A549 (cell line): ENCODE measurements around the gene PRKAR2B. TPM values are rescaled to one million over a fixed set of nuclear protein-coding genes. Genes with fewer than 3 reads are reported as not detected.

ENCODE experiments used
- ATAC-seq, 2 experiments: fragments of 200-7000 bp in 1 of 2; fragments of >200 bp in 1 of 2; cut with Nextera tagmentation in 1 of 2; cut with Tn5 transposase in 1 of 2; 3 replicates each; pipeline versions ENCODE4 v1.8.0 to v1.9.1; 2018 to 2020; ENCODE audit warnings: mild to moderate bottlenecking in 1 of 2, moderate library complexity in 1 of 2
- CTCF ChIA-PET: fragments of 300-600 bp; sonication (Branson Sonifier 250); formaldehyde crosslinking; extraction: SDS; loops from one replicate; lab custom pipeline; 2021; ENCODE audit warnings: antibody characterized with exemption, inconsistent platforms; lab: Yijun Ruan, JAX
- POLR2A ChIA-PET: fragments of 350-600 bp; formaldehyde crosslinking; extraction: SDS; loops from one replicate; lab custom pipeline; 2021; ENCODE audit warnings: antibody characterized with exemption, inconsistent platforms; lab: Yijun Ruan, JAX
- DNase-seq, 2 experiments: peaks; one replicate each; pipeline versions ENCODE4 v3.0.0 to v3.0.0-alpha.2; 2011 to 2016; ENCODE audit warnings: low read depth in 1 of 2, low spot score in 1 of 2
- FAIRE-seq: peaks from 2 replicates; lab custom pipeline; 2011; peaks lifted over from hg19 to GRCh38; lab: Jason Lieb, UNC
- H3K27ac ChIP-seq, 2 experiments: fragments of >200 bp; sonication (Bioruptor Twin); formaldehyde crosslinking; 3 replicates each; pipeline ENCODE4 v1.5.1; 2016 to 2017
- H3K4me1 ChIP-seq: fragments of >200 bp; sonication (Bioruptor Twin); formaldehyde crosslinking; 3 replicates; pipeline ENCODE4 v1.6.1; 2016
- H3K4me2 ChIP-seq: fragments of >200 bp; sonication (Bioruptor Twin); formaldehyde crosslinking; 3 replicates; pipeline ENCODE4 v1.6.1; 2016
- H3K4me3 ChIP-seq: fragments of >200 bp; sonication (Bioruptor Twin); formaldehyde crosslinking; 3 replicates; pipeline ENCODE4 v1.5.1; 2016
- H3K9me3 ChIP-seq: fragments of >200 bp; sonication (Bioruptor Twin); formaldehyde crosslinking; 3 replicates; pipeline ENCODE4 v1.6.1; 2016
- CHD4 ChIP-seq: fragments of 200-600 bp; sonication (generic); IDR thresholded peaks from 2 replicates; pipeline ENCODE4 v1.6.1; 2016; ENCODE audit warnings: antibody characterized with exemption, mild to moderate bottlenecking, borderline replicate concordance
- GATA3 ChIP-seq: IDR thresholded peaks from 2 replicates; pipeline ENCODE4 v1.6.1; 2012; ENCODE audit warnings: borderline replicate concordance
- KDM5A ChIP-seq: fragments of 200-600 bp; sonication (generic); IDR thresholded peaks from 2 replicates; pipeline ENCODE4 v1.6.1; 2016; ENCODE audit warnings: antibody characterized with exemption, mild to moderate bottlenecking
- MAFK ChIP-seq: fragments of 450-650 bp; IDR thresholded peaks from 2 replicates; pipeline ENCODE4 v1.6.1; 2014; ENCODE audit not compliant: partially characterized antibody
- MYC ChIP-seq: IDR thresholded peaks from 2 replicates; pipeline ENCODE4 v1.6.1; 2012; ENCODE audit warnings: mild to moderate bottlenecking, inconsistent platforms, low read length, improper control_type of control experiment, borderline replicate concordance
- NFE2L2 ChIP-seq: fragments of 150-350 bp; conservative IDR thresholded peaks from 2 replicates; pipeline ENCODE4 v1.6.1; 2014; ENCODE audit warnings: low read length
- POLR2A ChIP-seq: IDR thresholded peaks from 2 replicates; pipeline ENCODE4 v1.6.1; 2012; ENCODE audit warnings: mild to moderate bottlenecking, low read length
- RARB ChIP-seq: fragments of 250-450 bp; sonication (Bioruptor Pico); IDR thresholded peaks from 2 replicates; pipeline ENCODE4 v1.8.0; 2021; ENCODE audit warnings: mild to moderate bottlenecking, moderate library complexity
- RCOR1 ChIP-seq: fragments of 150-350 bp; IDR thresholded peaks from 2 replicates; pipeline ENCODE4 v1.6.1; 2014; ENCODE audit warnings: antibody characterized with exemption, low read length, low read depth
- SREBF2 ChIP-seq: fragments of 450-650 bp; IDR thresholded peaks from 2 replicates; pipeline ENCODE4 v1.6.1; 2014; ENCODE audit warnings: mild to moderate bottlenecking, moderate library complexity
- TFCP2L1 ChIP-seq: fragments of 250-450 bp; sonication (Bioruptor Pico); IDR thresholded peaks from 2 replicates; pipeline ENCODE4 v1.5.0; 2021; ENCODE audit warnings: mild to moderate bottlenecking
- TP53 ChIP-seq: fragments of 250-450 bp; sonication (Bioruptor Pico); IDR thresholded peaks from 2 replicates; pipeline ENCODE4 v1.5.0; 2021; ENCODE audit warnings: mild to moderate bottlenecking, moderate library complexity
- ZNF302 ChIP-seq: fragments of 250-450 bp; sonication (Bioruptor Pico); IDR thresholded peaks from 2 replicates; pipeline ENCODE4 v1.9.0; 2021; ENCODE audit warnings: inconsistent platforms, mild to moderate bottlenecking, moderate library complexity
- WGBS: methylation state at CpG from one replicate; pipeline ENCODE4 v1.1.6; 2017; ENCODE audit errors: missing lambda C conversion rate; 5-methylcytosine and 5-hydroxymethylcytosine counted together
- polyA plus RNA-seq, 4 experiments: library from polyadenylated mRNA; depleted of rRNA in 3 of 4; stranded (reverse); fragments of >200 nt; fragmentation: RNase III in 1 of 4; extraction: RNeasy Plus Mini Kit Qiagen cat#74134 plus additional on column Dnase treatment in 1 of 4; gene quantifications; 2 replicates in 3 of 4; 3 replicates in 1 of 4; pipeline ENCODE4 v1.2.3, GENCODE V29; 2011 to 2017
- TF ChIP-seq, protein P1 (sequence below): fragments of 250-450 bp; sonication (Bioruptor Pico); IDR thresholded peaks from 2 replicates; pipeline ENCODE4 v1.5.0; 2021; ENCODE audit warnings: mild to moderate bottlenecking, moderate library complexity, borderline replicate concordance
- TF ChIP-seq, protein P2 (sequence below): fragments of 450-650 bp; IDR thresholded peaks from 2 replicates; pipeline ENCODE4 v1.6.1; 2014; ENCODE audit warnings: antibody characterized with exemption
- TF ChIP-seq, protein P3 (sequence below): fragments of >200 bp; sonication (Bioruptor Twin); formaldehyde crosslinking; IDR thresholded peaks from 2 replicates; pipeline ENCODE4 v1.6.1; 2016
- TF ChIP-seq, protein P4 (sequence below): fragments of >200 bp; sonication (Bioruptor Twin); formaldehyde crosslinking; IDR thresholded peaks from 3 replicates; pipeline ENCODE4 v1.6.1; 2016

PRKAR2B gene
- polyA plus RNA-seq, 2 of the 4 experiments (the other 2 are of a cell fraction), result 3.6 to 4.4 TPM

DNA sequence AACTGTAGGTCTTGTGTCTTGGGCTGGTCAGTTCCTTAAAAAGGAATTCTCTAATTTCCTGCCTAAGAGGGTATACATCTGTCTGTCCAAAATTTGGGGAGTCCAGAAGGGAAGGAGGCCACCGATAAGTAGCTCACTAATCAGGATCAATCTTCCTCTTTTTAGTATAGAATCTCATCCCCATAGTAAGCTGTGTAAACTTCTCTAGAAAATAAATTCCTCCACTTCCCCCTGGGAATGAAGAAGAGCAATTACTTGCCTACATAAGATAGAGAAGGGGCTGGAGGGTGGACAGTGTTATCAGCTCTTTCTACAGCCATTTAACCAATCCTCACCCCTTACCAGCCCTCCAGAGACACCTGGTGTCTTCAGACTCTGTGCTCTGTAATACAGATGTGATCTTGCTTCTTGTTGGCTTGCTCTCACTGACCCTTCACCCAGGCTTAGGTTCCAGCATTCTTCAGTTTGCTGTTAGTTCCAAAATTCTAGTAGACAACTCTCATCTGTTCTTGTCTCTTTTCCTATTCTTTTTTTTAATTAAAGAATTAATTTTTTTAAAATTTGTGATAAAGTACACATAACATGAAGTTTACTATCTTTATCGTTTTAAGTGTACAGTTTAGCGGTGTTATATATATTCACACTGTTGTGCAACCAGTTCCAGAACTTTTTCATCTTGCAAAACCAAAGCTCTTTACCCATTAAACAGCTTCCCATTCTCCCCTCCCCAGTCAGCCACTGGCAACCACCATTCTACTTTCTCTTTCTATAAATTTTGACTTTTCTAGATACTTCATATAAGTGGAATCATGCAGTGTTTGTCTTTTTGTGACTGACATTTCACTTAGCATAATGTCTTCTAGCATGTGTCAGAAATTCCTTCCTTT, 6.5 kb upstream of the PRKAR2B start:
- CTCF ChIA-PET, result no interaction called here
- Histone ChIP-seq H3K9me3 (0 out of 3 replicates have a peak, but pooled peaks cover 2% of the 10 kb centered on the region), H3K4me3 (no peak overlapping the region), H3K4me1 (peaks cover 4% of the 10 kb centered on the region; the same call in 1 of the 3 replicates), H3K4me2 (no peak overlapping the region), H3K27ac (no peak overlapping the region)
- POLR2A ChIA-PET, result no interaction called here
- WGBS, result 83% methylated on average over 3 of the region's 3 CpGs
- DNase-seq, result no peak
- no peak for ATAC-seq
- no peak for FAIRE-seq
- TF ChIP-seq SREBF2 (no peak), ZNF302 (no peak), CHD4 (no peak), RCOR1 (no peak), KDM5A (no peak), TP53 (CRISPR knock-in tag) (no peak), MAFK (no peak), TFCP2L1 (CRISPR knock-in tag) (no peak)
- TF ChIP-seq, protein P1, sequence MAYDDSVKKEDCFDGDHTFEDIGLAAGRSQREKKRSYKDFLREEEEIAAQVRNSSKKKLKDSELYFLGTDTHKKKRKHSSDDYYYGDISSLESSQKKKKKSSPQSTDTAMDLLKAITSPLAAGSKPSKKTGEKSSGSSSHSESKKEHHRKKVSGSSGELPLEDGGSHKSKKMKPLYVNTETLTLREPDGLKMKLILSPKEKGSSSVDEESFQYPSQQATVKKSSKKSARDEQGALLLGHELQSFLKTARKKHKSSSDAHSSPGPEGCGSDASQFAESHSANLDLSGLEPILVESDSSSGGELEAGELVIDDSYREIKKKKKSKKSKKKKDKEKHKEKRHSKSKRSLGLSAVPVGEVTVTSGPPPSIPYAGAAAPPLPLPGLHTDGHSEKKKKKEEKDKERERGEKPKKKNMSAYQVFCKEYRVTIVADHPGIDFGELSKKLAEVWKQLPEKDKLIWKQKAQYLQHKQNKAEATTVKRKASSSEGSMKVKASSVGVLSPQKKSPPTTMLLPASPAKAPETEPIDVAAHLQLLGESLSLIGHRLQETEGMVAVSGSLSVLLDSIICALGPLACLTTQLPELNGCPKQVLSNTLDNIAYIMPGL (CRISPR knock-in tag), result no peak
- TF ChIP-seq, protein P2, sequence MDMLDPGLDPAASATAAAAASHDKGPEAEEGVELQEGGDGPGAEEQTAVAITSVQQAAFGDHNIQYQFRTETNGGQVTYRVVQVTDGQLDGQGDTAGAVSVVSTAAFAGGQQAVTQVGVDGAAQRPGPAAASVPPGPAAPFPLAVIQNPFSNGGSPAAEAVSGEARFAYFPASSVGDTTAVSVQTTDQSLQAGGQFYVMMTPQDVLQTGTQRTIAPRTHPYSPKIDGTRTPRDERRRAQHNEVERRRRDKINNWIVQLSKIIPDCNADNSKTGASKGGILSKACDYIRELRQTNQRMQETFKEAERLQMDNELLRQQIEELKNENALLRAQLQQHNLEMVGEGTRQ, result no peak
- TF ChIP-seq, protein P3, sequence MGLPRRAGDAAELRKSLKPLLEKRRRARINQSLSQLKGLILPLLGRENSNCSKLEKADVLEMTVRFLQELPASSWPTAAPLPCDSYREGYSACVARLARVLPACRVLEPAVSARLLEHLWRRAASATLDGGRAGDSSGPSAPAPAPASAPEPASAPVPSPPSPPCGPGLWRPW, result no peak
- TF ChIP-seq, protein P4, sequence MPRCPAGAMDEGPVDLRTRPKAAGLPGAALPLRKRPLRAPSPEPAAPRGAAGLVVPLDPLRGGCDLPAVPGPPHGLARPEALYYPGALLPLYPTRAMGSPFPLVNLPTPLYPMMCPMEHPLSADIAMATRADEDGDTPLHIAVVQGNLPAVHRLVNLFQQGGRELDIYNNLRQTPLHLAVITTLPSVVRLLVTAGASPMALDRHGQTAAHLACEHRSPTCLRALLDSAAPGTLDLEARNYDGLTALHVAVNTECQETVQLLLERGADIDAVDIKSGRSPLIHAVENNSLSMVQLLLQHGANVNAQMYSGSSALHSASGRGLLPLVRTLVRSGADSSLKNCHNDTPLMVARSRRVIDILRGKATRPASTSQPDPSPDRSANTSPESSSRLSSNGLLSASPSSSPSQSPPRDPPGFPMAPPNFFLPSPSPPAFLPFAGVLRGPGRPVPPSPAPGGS, result no peak

DNA sequence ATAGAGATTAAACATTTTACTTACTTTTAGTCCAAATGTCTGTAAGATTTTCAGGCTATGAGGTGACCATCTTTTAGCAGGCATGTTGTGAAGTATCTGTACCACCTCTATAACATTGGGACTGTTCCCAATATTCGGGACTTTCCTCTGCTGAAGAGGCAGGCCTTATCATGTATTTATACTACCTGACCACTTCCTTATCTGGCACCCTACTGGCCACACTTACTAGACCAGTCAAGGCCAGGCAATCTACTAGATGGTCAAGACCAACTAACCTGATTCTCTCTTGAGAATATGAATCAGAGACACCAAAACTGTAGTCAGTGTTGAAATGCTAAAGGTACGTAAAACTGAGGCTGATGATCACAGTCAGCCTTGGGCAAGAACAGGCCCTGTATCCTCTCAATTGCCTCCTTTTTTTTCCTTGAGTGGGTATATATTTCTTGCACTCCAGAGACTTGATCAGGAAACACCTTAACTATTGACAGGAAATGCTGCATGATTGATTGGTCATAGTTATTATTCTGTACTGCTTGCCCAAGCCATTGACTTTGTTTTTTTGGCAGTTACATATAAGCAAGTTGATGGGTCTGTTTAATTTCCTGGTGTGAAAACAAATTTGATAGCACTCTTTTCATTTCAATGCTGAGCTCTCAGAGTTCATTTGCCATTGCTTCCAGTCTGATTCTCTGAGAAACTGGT, 5.2 kb upstream of the PRKAR2B start:
- DNase-seq (no peak), ATAC-seq (no peak), FAIRE-seq (no peak)
- 78% methylated on average over 2 of the region's 2 CpGs for WGBS
- TF ChIP-seq RARB (CRISPR knock-in tag) (no peak), TFCP2L1 (CRISPR knock-in tag) (no peak), POLR2A (no peak), GATA3 (no peak), MYC (no peak), MAFK (no peak), NFE2L2 (no peak)
- Histone ChIP-seq H3K27ac (no peak overlapping the region), H3K4me2 (no peak overlapping the region), H3K9me3 (0 out of 3 replicates have a peak, but pooled peaks cover 2% of the 10 kb centered on the region), H3K4me1 (peaks cover 8% of the 10 kb centered on the region; the same call in 1 of the 3 replicates), H3K4me3 (no peak overlapping the region)
- ChIA-PET CTCF (interaction anchor here (0.6 kb wide), 1 partner anchor 66 kb away, joined by 3 read pairs; no protein-coding TSS in a partner anchor), POLR2A (no interaction called here)
